Measurements from ENCODE around the gene MRM1.

The MRM1 gene

GRCh38 chr17:36632916-36633771 lies 31.8 kb downstream of the MRM1 start:
- no peak for DNase-seq

GRCh38 chr17:36640346-36640745 lies 39.0 kb downstream of the MRM1 start:
- DNase-seq, result no peak

- DNase-seq, result no peak
Observed at GRCh38 chr17:36640836-36641235, 39.5 kb downstream of the MRM1 start.

GRCh38 chr17:36641331-36641876 lies 40.0 kb downstream of the MRM1 start:
- DNase-seq, result no peak

- DNase-seq, result no peak
Observed at GRCh38 chr17:36641877-36642845, 40.8 kb downstream of the MRM1 start.

GRCh38 chr17:36643086-36643685 lies 41.8 kb downstream of the MRM1 start:
- DNase-seq, result no peak

- DNase-seq, result no peak
Observed at GRCh38 chr17:36645422-36645821, 44.0 kb downstream of the MRM1 start.

- no peak for DNase-seq
Observed at GRCh38 chr17:36647636-36648035, 46.3 kb downstream of the MRM1 start.

- DNase-seq, result no peak
Observed at GRCh38 chr17:36650096-36650775, 48.9 kb downstream of the MRM1 start.

- DNase-seq, result no peak
Observed at GRCh38 chr17:36653374-36653773, 52.0 kb downstream of the MRM1 start.

GRCh38 chr17:36653856-36654255 lies 52.5 kb downstream of the MRM1 start:
- no peak for DNase-seq

GRCh38 chr17:36655726-36656125 lies 54.3 kb downstream of the MRM1 start:
- DNase-seq, result no peak

GRCh38 chr17:36657390-36657762 lies 56.0 kb downstream of the MRM1 start:
- DNase-seq, result no peak

- DNase-seq, result no peak
Observed at GRCh38 chr17:36657763-36658490, 56.5 kb downstream of the MRM1 start.

Measured in SHP77 (cell line).